ENCODE measurements around the gene CYP3A4.

GRCh38 chr7:99825873-99826272 lies 41.9 kb upstream of the CYP3A4 start:
- TF ChIP-seq SNAI2 (CRISPR knock-in tag; IDR thresholded peaks at IDR 0.05), result no peak
- TF ChIP-seq ISL1 (CRISPR knock-in tag; IDR thresholded peaks at IDR 0.05), result no peak
- no peak for TF ChIP-seq TCF4 (CRISPR knock-in tag; IDR thresholded peaks at IDR 0.05; ENCODE audit: borderline replicate concordance)
- TF ChIP-seq BACH2 (CRISPR knock-in tag; IDR thresholded peaks at IDR 0.05; ENCODE audit: borderline replicate concordance), result no peak
- TF ChIP-seq TSHZ2 (CRISPR knock-in tag; IDR thresholded peaks at IDR 0.05), result no peak
- TF ChIP-seq ZNF70 (CRISPR knock-in tag; IDR thresholded peaks at IDR 0.05), result no peak
- no peak for TF ChIP-seq POU6F1 (CRISPR knock-in tag; IDR thresholded peaks at IDR 0.05; ENCODE audit: borderline replicate concordance, low read depth)
- TF ChIP-seq PATZ1 (CRISPR knock-in tag; IDR thresholded peaks at IDR 0.05; ENCODE audit: borderline replicate concordance), result no peak
- no peak for TF ChIP-seq CREB5 (CRISPR knock-in tag; IDR thresholded peaks at IDR 0.05; ENCODE audit: low read depth)
- TF ChIP-seq ZFP3 (CRISPR knock-in tag; IDR thresholded peaks at IDR 0.05), result no peak

Measured in SK-N-SH treated with all-trans-retinoic acid at 6 μM for 48 hours (cell line).